ENCODE data around the gene CNKSR3. TPM values are rescaled to one million over a fixed set of nuclear protein-coding genes. Genes with fewer than 3 reads are reported as not detected.

CNKSR3 gene
- total RNA-seq, 1 experiment from 2014 or later = 5.6 TPM

DNA sequence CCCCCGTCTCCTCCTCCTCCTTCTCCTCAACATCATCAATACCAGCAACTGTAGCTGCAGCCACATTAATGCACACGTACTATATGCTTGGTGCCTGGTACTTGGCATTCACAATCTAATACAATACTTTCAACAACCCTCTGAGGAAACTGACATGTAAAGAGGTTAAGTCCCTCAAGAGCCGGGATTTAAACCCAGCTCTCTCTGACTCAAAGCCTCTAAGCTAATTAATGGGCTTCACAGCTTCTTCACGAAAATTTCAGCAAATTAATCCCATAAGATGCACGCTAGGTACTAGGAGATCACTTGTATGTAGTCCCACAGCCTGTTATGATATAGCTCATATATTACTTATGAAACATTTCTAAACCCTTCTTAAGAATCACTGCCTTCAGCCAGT lies 80.8 kb downstream of the CNKSR3 start:
- H4K5ac ChIP-seq (ENCODE audit: insufficient read length, low read depth, low read length) = no peak overlapping the region
- H3K18ac ChIP-seq (ENCODE audit: insufficient read length, low read depth, low read length) = no peak overlapping the region
- no peak overlapping the region for H3K56ac ChIP-seq (ENCODE audit: insufficient read length, low read depth, low read length)
- no peak overlapping the region for H4K91ac ChIP-seq (ENCODE audit: insufficient read length, low read depth, low read length)
- no peaks in the 10 kb centered on the region for H3K9me3 ChIP-seq (ENCODE audit: control insufficient read depth, low read depth, low read length)
- peaks cover 9 to 11% of the 10 kb centered on the region in 2 experiments for H3K9me3 Mint-ChIP-seq
- H3K27me3 ChIP-seq (ENCODE audit: insufficient read depth, low read length) = no peaks in the 10 kb centered on the region
- H3K79me2 ChIP-seq (ENCODE audit: insufficient read depth, low read length) = 0 out of 2 replicates have a peak, but pooled peaks cover 1% of the 10 kb centered on the region
- H2BK15ac ChIP-seq (ENCODE audit: low read depth, low read length) = no peak overlapping the region
- no CpG with 5 or more reads among the region's 5 CpGs for WGBS (ENCODE audit: extremely low coverage, insufficient read length, low lambda C conversion rate)
- no peak overlapping the region for H4K8ac ChIP-seq (replicated peaks; ENCODE audit: insufficient read length, low read depth, low read length)
- H2BK120ac ChIP-seq (ENCODE audit: low read depth, low read length, poor library complexity, severe bottlenecking) = no peak overlapping the region
- no peak overlapping the region for H2BK12ac ChIP-seq (ENCODE audit: insufficient read length, low read depth, low read length)
- no peak overlapping the region for H2AFZ ChIP-seq (ENCODE audit: low read length)
- no peak overlapping the region for H3K4ac ChIP-seq (ENCODE audit: low read depth, low read length)
- no peak for DNase-seq
- H3K4me2 ChIP-seq (ENCODE audit: insufficient read depth, insufficient read length, low read length) = no peak overlapping the region
- no peak overlapping the region for H3K4me3 Mint-ChIP-seq
- TF ChIP-seq, protein P1, sequence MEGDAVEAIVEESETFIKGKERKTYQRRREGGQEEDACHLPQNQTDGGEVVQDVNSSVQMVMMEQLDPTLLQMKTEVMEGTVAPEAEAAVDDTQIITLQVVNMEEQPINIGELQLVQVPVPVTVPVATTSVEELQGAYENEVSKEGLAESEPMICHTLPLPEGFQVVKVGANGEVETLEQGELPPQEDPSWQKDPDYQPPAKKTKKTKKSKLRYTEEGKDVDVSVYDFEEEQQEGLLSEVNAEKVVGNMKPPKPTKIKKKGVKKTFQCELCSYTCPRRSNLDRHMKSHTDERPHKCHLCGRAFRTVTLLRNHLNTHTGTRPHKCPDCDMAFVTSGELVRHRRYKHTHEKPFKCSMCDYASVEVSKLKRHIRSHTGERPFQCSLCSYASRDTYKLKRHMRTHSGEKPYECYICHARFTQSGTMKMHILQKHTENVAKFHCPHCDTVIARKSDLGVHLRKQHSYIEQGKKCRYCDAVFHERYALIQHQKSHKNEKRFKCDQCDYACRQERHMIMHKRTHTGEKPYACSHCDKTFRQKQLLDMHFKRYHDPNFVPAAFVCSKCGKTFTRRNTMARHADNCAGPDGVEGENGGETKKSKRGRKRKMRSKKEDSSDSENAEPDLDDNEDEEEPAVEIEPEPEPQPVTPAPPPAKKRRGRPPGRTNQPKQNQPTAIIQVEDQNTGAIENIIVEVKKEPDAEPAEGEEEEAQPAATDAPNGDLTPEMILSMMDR (conservative IDR thresholded peaks at IDR 0.05) = no peak
- H3K4me1 ChIP-seq (ENCODE audit: insufficient read depth, low read length) = peaks cover 4% of the 10 kb centered on the region; the same call in 1 of the 2 replicates
- H3K79me1 ChIP-seq (ENCODE audit: insufficient read depth, low read depth, low read length, poor library complexity, severe bottlenecking) = no peaks in the 10 kb centered on the region
- no peaks in the 10 kb centered on the region for H4K20me1 ChIP-seq (ENCODE audit: control insufficient read depth, insufficient read depth, insufficient read length)
- no peak overlapping the region for H3K9ac ChIP-seq (ENCODE audit: extremely low read depth, insufficient read length, low read length)
- H2BK5ac ChIP-seq (ENCODE audit: insufficient read length, low read length) = no peak overlapping the region
- no peak overlapping the region for H2BK20ac ChIP-seq (ENCODE audit: low read depth, low read length, poor library complexity, severe bottlenecking)
- H3K14ac ChIP-seq (ENCODE audit: insufficient read depth, low read length) = no peak overlapping the region
- H2AK5ac ChIP-seq (ENCODE audit: insufficient read length, low read length) = no peak overlapping the region
- H3K27ac Mint-ChIP-seq = no peak overlapping the region
- H3K23me2 ChIP-seq (ENCODE audit: insufficient read length, low read depth, low read length, poor library complexity, severe bottlenecking) = no peaks in the 10 kb centered on the region
- peaks cover 9 to 22% (median 12%) of the 10 kb centered on the region in 3 experiments for H3K36me3 Mint-ChIP-seq (ENCODE audit: insufficient read depth in 1 of 3, low read depth in 3 of 3)
- H3K27me3 Mint-ChIP-seq (ENCODE audit: low read depth) = no peaks in the 10 kb centered on the region
- H3K27ac ChIP-seq (ENCODE audit: insufficient read length, low read depth, low read length) = no peak overlapping the region
- H3K23ac ChIP-seq (ENCODE audit: insufficient read length, low read depth, low read length) = no peak overlapping the region
- peaks cover 13 to 16% of the 10 kb centered on the region in 2 experiments for H3K4me1 Mint-ChIP-seq
- H3T11ph ChIP-seq (ENCODE audit: low read length) = no peak overlapping the region

Data from H9 (cell line).